Activated T-cell treated with anti-CD3 and anti-CD28 coated beads, Interleukin-2, amount 50 U/mL, for 24 hours (primary cell): Measurements from ENCODE around the gene SEC24C.
A peak's percentile ranks its signal among the peaks of the same experiment; 100 is the strongest.
"Not testable (repeated sequence)": the region's sequence is repeated elsewhere in the genome, so short reads cannot be mapped to it uniquely, and the experiment has no call there.

ENCODE experiments used
- DNase-seq: peaks from one replicate; pipeline ENCODE4 v3.0.0-alpha.2; 2020
- H3K27ac Mint-ChIP-seq: 2 replicates; pipeline ENCODE4 v1.8.0; 2020; ENCODE audit warnings: mild to moderate bottlenecking, mixed read lengths
- H3K27me3 Mint-ChIP-seq: 2 replicates; pipeline ENCODE4 v1.8.0; 2020; ENCODE audit warnings: mixed read lengths
- H3K36me3 Mint-ChIP-seq: 2 replicates; pipeline ENCODE4 v1.8.0; 2020; ENCODE audit warnings: low read depth, mixed read lengths
- H3K4me1 Mint-ChIP-seq: 2 replicates; pipeline ENCODE4 v1.8.0; 2020; ENCODE audit warnings: low read depth, mixed read lengths
- H3K4me3 Mint-ChIP-seq: 2 replicates; pipeline ENCODE4 v1.8.0; 2020; ENCODE audit warnings: mild to moderate bottlenecking, moderate library complexity, mixed read lengths
- H3K9me3 Mint-ChIP-seq: 2 replicates; pipeline ENCODE4 v1.8.0; 2020; ENCODE audit warnings: mixed read lengths

SEC24C gene

DNA sequence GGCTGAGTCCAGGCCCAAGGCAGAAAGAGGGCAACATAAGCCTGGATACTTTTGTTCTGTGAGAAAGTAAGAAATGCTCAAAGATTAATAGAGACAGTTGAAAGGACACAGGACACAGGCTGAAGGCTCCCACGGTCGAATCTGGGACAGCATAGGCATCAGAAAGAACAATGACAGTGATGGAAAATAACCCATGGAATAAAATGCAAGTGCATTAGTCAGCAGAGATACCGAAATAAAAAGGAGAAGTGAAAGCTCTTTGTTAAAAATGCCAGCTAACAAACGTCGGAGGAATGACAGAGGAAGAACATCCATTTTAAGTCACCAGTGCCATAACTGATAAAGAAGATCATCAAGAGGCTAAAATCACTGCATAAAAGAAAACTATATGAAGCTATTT lies 26.6 kb upstream of the SEC24C start:
- no peak for DNase-seq
- Mint-ChIP-seq H3K36me3 (peaks cover 93% of the 10 kb centered on the region), H3K27ac (peak overlapping the region; percentile 7), H3K4me3 (no peak overlapping the region), H3K27me3 (no peaks in the 10 kb centered on the region), H3K4me1 (peaks cover 5% of the 10 kb centered on the region), H3K9me3 (no peaks in the 10 kb centered on the region)

GRCh38 chr10:73720561-73720960 lies 23.6 kb upstream of the SEC24C start:
- not testable (repeated sequence) for H3K4me3 Mint-ChIP-seq, H3K4me1 Mint-ChIP-seq
- H3K27ac Mint-ChIP-seq: peak overlapping the region; percentile 41

GRCh38 chr10:73723516-73723915 lies 20.7 kb upstream of the SEC24C start:
- Mint-ChIP-seq H3K4me3 (no peak overlapping the region), H3K9me3 (no peaks in the 10 kb centered on the region), H3K4me1 (peaks cover 11% of the 10 kb centered on the region), H3K27ac (no peak overlapping the region), H3K27me3 (no peaks in the 10 kb centered on the region), H3K36me3 (peaks cover 89% of the 10 kb centered on the region)
- DNase-seq: no peak

More at GRCh38 chr10:73720561-73720960, 23.6 kb upstream of the SEC24C start:
- H3K36me3 Mint-ChIP-seq: peaks cover 93% of the 10 kb centered on the region
- not testable (repeated sequence) for DNase-seq, H3K9me3 Mint-ChIP-seq, H3K27me3 Mint-ChIP-seq

- Mint-ChIP-seq H3K36me3 (peaks cover 50% of the 10 kb centered on the region), H3K4me3 (peak overlapping the region; percentile 100), H3K4me1 (peaks cover 25% of the 10 kb centered on the region), H3K27ac (peak overlapping the region; percentile 99)
- DNase-seq, H3K27me3 Mint-ChIP-seq, H3K9me3 Mint-ChIP-seq: not testable (repeated sequence)
Observed at GRCh38 chr10:73729781-73730152, 14.4 kb upstream of the SEC24C start.

GRCh38 chr10:73730153-73730906 lies 13.8 kb upstream of the SEC24C start:
- Mint-ChIP-seq H3K9me3 (no peaks in the 10 kb centered on the region), H3K4me3 (peak overlapping the region; percentile 100), H3K27ac (peak overlapping the region; percentile 99), H3K27me3 (no peaks in the 10 kb centered on the region), H3K4me1 (peaks cover 26% of the 10 kb centered on the region), H3K36me3 (peaks cover 48% of the 10 kb centered on the region)
- DNase-seq: peak; percentile 98

DNA sequence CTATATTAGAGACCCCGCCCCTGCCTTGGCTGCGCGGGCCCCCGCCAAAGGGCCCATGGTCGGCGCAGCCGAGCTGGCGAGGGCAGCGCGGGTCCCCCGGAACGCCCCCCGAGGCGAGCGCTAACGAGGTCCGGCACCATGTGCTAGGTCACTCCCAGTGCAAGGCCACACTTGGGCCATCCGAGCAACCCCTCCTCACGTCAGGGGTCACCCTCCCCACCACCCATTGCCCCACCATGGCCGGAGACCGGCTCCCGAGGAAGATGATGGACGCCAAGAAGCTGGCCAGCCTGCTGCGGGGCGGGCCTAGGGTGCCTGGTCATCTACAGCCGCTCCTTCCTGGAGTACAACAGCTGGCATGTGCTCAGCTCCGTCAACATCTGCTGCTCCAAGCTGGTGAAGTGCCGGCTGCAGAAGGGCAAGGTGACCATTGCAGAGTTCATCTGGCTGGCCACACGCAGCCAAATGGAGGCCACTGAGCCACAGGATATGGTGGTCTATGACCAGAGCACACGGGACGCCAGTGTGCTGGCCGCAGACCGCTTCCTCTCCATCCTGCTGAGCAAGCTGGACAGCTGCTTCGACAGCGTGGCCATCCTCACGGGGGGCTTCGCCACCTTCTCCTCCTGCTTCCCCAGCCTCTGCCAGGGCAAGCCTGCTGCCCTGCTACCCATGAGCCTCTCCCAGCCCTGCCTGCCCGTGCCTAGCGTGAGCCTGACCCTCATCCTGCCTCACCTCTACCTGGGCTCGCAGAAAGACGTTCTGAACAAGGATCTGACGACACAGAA lies 12.4 kb upstream of the SEC24C start:
- Mint-ChIP-seq H3K27me3 (no peaks in the 10 kb centered on the region), H3K9me3 (no peaks in the 10 kb centered on the region), H3K36me3 (peaks cover 41% of the 10 kb centered on the region), H3K27ac (no peak overlapping the region), H3K4me1 (peaks cover 23% of the 10 kb centered on the region), H3K4me3 (peak overlapping the region; percentile 100)
- no peak for DNase-seq

- no peaks in the 10 kb centered on the region for H3K27me3 Mint-ChIP-seq
- no peaks in the 10 kb centered on the region for H3K9me3 Mint-ChIP-seq
- no peak for DNase-seq
- H3K36me3 Mint-ChIP-seq: peaks cover 40% of the 10 kb centered on the region
- H3K27ac Mint-ChIP-seq: no peak overlapping the region
- H3K4me1 Mint-ChIP-seq: peaks cover 19% of the 10 kb centered on the region
- H3K4me3 Mint-ChIP-seq: peak overlapping the region; percentile 50
Observed at GRCh38 chr10:73732426-73732825, 11.7 kb upstream of the SEC24C start.

DNA sequence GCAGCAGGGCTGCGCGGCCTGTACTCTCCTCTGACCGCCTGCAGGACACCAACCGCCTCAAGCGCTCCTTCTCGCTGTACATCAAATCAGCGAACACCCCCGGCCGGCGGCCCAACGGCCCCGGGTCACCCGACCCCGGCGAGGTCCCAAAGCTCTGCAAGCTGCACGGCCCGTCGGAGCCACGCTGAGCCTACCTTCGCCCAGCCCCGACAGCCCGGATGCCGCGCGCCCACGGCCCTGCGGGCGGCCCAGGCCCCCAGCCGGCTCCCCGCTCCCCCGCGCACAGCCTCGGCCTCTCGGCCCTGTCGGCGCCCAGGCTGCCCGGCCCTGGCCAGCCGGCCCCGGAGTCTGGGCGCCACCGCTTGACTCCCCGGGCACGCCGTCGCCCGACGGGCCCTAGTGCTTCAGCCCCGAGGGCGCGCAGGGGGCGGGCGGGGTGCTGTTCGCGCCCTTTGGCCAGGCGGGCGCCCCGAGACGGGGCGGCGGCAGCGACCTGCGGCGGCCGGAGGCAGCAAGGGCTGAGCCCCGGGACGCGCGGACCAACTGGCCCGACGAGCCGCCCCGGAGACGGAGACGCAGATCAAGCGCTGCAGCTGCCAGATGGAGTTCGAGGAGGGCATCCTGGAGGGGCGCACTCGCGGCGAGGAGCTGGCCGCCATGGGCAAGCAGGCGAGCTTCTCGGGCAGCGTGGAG lies 11.1 kb upstream of the SEC24C start:
- H3K4me3 Mint-ChIP-seq: no peak overlapping the region

DNA sequence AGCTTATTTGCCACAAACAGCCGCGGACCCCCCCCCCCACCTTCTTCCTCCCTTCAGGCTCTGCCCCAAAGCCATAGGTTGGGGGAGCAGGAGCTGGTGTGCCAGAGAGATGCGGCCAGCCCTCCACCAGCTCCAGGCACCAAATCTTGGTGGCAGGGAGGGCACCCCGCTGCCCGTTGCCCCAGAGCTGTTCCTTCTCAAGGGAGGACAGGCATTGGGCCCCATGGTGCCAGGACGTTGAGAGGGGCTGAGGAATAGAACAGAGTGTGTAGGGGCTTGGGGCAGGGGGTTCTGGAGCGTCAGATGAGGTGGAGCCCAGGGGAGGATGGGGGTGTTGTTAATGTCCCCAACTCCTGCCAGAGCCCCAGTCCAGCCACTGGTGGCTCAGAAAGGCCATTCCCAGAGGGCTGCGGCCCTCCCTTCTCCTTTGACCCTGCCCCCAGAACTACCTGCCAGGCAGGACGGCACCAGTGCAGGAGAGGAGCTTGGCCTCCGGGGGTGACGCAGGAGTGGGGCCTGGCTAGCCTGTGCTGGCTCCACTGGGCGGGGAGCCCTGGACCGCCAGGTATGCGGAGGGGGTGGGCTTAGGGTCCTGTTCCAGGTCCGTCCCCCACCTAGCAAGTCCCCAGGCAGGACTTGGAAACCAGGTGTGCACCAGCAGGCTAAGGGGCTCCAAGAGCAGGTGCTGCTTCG lies 10.0 kb upstream of the SEC24C start:
- Mint-ChIP-seq H3K27ac (no peak overlapping the region), H3K27me3 (no peaks in the 10 kb centered on the region), H3K36me3 (peaks cover 38% of the 10 kb centered on the region), H3K9me3 (no peaks in the 10 kb centered on the region), H3K4me3 (no peak overlapping the region), H3K4me1 (peaks cover 15% of the 10 kb centered on the region)
- no peak for DNase-seq

More for the DNA sequence above, 11.1 kb upstream of the SEC24C start:
- Mint-ChIP-seq H3K36me3 (peaks cover 39% of the 10 kb centered on the region), H3K9me3 (no peaks in the 10 kb centered on the region), H3K27ac (no peak overlapping the region), H3K27me3 (no peaks in the 10 kb centered on the region), H3K4me1 (peaks cover 16% of the 10 kb centered on the region)
- no peak for DNase-seq

DNA sequence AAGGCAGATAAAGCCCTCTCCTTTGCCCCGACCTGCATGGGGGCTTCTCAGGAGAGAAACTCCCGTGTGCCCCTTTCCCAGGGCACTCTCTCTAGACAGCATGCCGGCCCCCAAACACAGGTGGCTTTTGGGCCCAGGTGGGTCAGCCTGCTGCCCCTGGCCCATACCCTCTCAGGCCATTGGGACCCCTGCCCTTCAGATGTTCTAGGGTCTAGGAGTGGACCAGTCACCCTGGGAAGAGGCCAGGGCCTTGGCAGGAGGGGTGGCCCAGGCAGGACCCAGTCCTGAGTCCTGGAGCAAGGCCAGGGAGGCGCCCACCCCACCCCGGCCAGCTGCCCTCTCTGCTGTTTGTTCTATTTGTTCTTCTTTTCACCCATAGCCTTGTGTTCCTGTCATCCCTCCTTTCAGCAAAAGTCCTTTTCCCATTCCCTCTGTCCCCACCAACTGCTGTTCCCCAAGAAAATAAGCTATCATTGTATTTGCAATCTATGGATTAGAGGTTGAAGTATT lies 9.3 kb upstream of the SEC24C start:
- Mint-ChIP-seq H3K36me3 (peaks cover 39% of the 10 kb centered on the region), H3K9me3 (no peaks in the 10 kb centered on the region), H3K4me3 (no peak overlapping the region), H3K27ac (no peak overlapping the region), H3K4me1 (peaks cover 10% of the 10 kb centered on the region), H3K27me3 (no peaks in the 10 kb centered on the region)
- DNase-seq: no peak

DNA sequence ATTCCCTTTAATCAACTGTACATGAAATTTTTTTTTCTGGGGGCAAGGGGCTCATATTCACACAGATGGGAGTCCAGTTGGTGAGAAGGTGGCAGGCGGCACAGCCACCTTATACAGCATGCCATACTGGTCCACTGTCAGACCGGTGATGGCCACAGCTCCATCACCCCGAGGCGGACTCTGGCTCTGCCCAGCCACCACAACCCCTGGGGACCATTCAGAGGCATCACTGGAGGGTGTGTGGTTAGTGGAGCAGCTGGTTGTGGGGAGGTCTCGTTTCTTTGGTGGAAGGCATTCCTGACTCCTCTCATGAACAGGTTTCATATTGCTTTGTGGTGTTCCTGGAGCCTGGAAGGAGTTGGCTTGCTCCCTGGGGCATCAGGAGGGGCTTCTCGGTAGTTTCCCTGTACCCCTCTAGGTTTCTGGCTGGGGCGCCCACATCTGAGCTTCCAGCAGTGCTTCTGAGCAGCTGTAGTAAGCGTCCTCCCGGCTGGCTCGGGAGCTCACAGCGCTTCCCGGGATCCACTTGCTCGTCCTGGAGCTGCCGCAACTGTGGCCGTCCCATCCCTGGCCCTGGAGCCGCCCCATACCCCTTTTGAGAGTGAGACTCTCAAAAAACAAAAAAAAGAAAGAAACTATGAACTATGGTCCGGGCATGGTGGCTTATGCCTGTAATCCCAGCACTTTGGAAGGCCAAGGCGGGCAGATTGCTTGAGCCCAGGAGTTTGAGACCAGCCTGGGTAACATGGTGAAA lies 3.5 kb upstream of the SEC24C start:
- Mint-ChIP-seq H3K4me1 (peaks cover 30% of the 10 kb centered on the region), H3K27ac (peak overlapping the region; percentile 100), H3K36me3 (peaks cover 67% of the 10 kb centered on the region)
- not testable (repeated sequence) for H3K4me3 Mint-ChIP-seq, DNase-seq, H3K27me3 Mint-ChIP-seq, H3K9me3 Mint-ChIP-seq

- DNase-seq: no peak
- Mint-ChIP-seq H3K4me1 (peaks cover 40% of the 10 kb centered on the region), H3K36me3 (peaks cover 73% of the 10 kb centered on the region), H3K9me3 (no peaks in the 10 kb centered on the region), H3K27me3 (no peaks in the 10 kb centered on the region), H3K4me3 (peak overlapping the region; percentile 96), H3K27ac (peak overlapping the region; percentile 100)
Observed at GRCh38 chr10:73742454-73742734, 1.8 kb upstream of the SEC24C start.

- DNase-seq: no peak
- Mint-ChIP-seq H3K4me1 (peaks cover 40% of the 10 kb centered on the region), H3K9me3 (no peaks in the 10 kb centered on the region), H3K27me3 (no peaks in the 10 kb centered on the region), H3K36me3 (peaks cover 77% of the 10 kb centered on the region), H3K4me3 (peak overlapping the region; percentile 96), H3K27ac (peak overlapping the region; percentile 100)
Observed at GRCh38 chr10:73743327-73743904, 756 bp upstream of the SEC24C start.
